GM23338 (cell line): Measurements from ENCODE around the gene OXNAD1.

Experiments
- CREB1 ChIP-seq: fragments of 250-450 bp; sonication (Bioruptor Pico); IDR thresholded peaks from 2 replicates; pipeline ENCODE4 v1.5.0; 2020; ENCODE audit warnings: low read depth, mild to moderate bottlenecking, moderate library complexity
- EZH2 ChIP-seq: fragments of 200-600 bp; sonication (generic); IDR thresholded peaks from one replicate; pipeline ENCODE4 v1.8.0; 2017; ENCODE audit warnings: antibody characterized with exemption, mild to moderate bottlenecking, low read depth; ENCODE audit not compliant: unreplicated experiment
- EZH2phosphoT487 ChIP-seq: fragments of 200-600 bp; sonication (generic); IDR thresholded peaks from one replicate; pipeline ENCODE4 v1.8.1; 2018; ENCODE audit warnings: antibody characterized with exemption; ENCODE audit not compliant: unreplicated experiment
- JUNB ChIP-seq: IDR thresholded peaks from one replicate; pipeline ENCODE4 v1.6.1; 2016; ENCODE audit warnings: antibody characterized with exemption; ENCODE audit not compliant: unreplicated experiment
- NANOG ChIP-seq: IDR thresholded peaks from 2 replicates; pipeline ENCODE4 v1.6.1; 2016; ENCODE audit warnings: antibody characterized with exemption, borderline replicate concordance
- POLR2AphosphoS5 ChIP-seq: IDR thresholded peaks from 2 replicates; pipeline ENCODE4 v1.6.1; 2016; ENCODE audit warnings: antibody characterized with exemption, low read depth
- STAT1 ChIP-seq: IDR thresholded peaks from one replicate; pipeline ENCODE4 v1.6.1; 2016; ENCODE audit warnings: antibody characterized with exemption; ENCODE audit not compliant: unreplicated experiment
- ZNF331 ChIP-seq: fragments of 250-450 bp; sonication (Bioruptor Pico); IDR thresholded peaks from 2 replicates; pipeline ENCODE4 v1.5.0; 2020; ENCODE audit warnings: low read depth, mild to moderate bottlenecking, moderate library complexity
- TF ChIP-seq, protein P1 (sequence below), 2 experiments: fragments of 200-600 bp in 1 of 2; sonication (generic) in 1 of 2; conservative IDR thresholded peaks; 2 replicates each; pipeline versions ENCODE4 v1.5.1 to v1.6.1; 2016 to 2017; ENCODE audit warnings: antibody characterized with exemption in 2 of 2, low read depth in 2 of 2, mild to moderate bottlenecking in 2 of 2, moderate library complexity in 1 of 2
- TF ChIP-seq, protein P2 (sequence below): IDR thresholded peaks from 2 replicates; pipeline ENCODE4 v1.6.1; 2016; ENCODE audit warnings: antibody characterized with exemption
- TF ChIP-seq, protein P3 (sequence below): IDR thresholded peaks from one replicate; pipeline ENCODE4 v1.6.1; 2018; ENCODE audit warnings: antibody characterized with exemption; ENCODE audit not compliant: unreplicated experiment

DNA sequence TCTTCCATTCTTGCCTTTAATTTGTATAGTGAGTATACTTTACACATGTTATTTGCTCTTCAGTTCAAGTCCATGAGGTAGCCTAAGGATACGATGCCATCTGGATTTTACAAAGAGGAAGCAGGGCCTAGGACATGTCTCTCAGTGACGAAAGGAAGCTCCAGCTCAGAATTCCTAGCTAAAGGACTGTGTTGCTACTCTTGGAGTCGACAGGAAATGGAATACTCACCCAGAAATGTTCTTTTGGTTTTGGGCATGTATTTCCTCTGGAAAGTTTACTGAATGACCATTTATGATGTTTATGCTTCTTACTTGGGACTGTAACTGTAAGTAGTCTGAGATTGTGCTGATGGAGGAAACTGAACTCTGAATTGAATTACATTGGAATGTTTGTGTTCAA lies 12.5 kb downstream of the OXNAD1 start:
- no peak for TF ChIP-seq CREB1
- no peak for TF ChIP-seq EZH2
- TF ChIP-seq POLR2AphosphoS5 = no peak
- TF ChIP-seq, protein P1, sequence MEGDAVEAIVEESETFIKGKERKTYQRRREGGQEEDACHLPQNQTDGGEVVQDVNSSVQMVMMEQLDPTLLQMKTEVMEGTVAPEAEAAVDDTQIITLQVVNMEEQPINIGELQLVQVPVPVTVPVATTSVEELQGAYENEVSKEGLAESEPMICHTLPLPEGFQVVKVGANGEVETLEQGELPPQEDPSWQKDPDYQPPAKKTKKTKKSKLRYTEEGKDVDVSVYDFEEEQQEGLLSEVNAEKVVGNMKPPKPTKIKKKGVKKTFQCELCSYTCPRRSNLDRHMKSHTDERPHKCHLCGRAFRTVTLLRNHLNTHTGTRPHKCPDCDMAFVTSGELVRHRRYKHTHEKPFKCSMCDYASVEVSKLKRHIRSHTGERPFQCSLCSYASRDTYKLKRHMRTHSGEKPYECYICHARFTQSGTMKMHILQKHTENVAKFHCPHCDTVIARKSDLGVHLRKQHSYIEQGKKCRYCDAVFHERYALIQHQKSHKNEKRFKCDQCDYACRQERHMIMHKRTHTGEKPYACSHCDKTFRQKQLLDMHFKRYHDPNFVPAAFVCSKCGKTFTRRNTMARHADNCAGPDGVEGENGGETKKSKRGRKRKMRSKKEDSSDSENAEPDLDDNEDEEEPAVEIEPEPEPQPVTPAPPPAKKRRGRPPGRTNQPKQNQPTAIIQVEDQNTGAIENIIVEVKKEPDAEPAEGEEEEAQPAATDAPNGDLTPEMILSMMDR (conservative IDR thresholded peaks at IDR 0.05; ENCODE audit: low read depth in 2 of 2) = no peak
- TF ChIP-seq EZH2phosphoT487 = no peak
- TF ChIP-seq, protein P2, sequence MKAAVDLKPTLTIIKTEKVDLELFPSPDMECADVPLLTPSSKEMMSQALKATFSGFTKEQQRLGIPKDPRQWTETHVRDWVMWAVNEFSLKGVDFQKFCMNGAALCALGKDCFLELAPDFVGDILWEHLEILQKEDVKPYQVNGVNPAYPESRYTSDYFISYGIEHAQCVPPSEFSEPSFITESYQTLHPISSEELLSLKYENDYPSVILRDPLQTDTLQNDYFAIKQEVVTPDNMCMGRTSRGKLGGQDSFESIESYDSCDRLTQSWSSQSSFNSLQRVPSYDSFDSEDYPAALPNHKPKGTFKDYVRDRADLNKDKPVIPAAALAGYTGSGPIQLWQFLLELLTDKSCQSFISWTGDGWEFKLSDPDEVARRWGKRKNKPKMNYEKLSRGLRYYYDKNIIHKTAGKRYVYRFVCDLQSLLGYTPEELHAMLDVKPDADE = no peak
- TF ChIP-seq, protein P3, sequence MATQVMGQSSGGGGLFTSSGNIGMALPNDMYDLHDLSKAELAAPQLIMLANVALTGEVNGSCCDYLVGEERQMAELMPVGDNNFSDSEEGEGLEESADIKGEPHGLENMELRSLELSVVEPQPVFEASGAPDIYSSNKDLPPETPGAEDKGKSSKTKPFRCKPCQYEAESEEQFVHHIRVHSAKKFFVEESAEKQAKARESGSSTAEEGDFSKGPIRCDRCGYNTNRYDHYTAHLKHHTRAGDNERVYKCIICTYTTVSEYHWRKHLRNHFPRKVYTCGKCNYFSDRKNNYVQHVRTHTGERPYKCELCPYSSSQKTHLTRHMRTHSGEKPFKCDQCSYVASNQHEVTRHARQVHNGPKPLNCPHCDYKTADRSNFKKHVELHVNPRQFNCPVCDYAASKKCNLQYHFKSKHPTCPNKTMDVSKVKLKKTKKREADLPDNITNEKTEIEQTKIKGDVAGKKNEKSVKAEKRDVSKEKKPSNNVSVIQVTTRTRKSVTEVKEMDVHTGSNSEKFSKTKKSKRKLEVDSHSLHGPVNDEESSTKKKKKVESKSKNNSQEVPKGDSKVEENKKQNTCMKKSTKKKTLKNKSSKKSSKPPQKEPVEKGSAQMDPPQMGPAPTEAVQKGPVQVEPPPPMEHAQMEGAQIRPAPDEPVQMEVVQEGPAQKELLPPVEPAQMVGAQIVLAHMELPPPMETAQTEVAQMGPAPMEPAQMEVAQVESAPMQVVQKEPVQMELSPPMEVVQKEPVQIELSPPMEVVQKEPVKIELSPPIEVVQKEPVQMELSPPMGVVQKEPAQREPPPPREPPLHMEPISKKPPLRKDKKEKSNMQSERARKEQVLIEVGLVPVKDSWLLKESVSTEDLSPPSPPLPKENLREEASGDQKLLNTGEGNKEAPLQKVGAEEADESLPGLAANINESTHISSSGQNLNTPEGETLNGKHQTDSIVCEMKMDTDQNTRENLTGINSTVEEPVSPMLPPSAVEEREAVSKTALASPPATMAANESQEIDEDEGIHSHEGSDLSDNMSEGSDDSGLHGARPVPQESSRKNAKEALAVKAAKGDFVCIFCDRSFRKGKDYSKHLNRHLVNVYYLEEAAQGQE = no peak
- no peak for TF ChIP-seq JUNB
- TF ChIP-seq ZNF331 (CRISPR knock-in tag) = no peak
- TF ChIP-seq NANOG = no peak
- no peak for TF ChIP-seq STAT1
